Right renal cortex interstitium (tissue), 3 donors: ENCODE measurements around the gene HAO2. TPM values are rescaled to one million over a fixed set of nuclear protein-coding genes. Genes with fewer than 3 reads are reported as not detected.
"Not testable (repeated sequence)": the region's sequence is repeated elsewhere in the genome, so short reads cannot be mapped to it uniquely, and the experiment has no call there.

Experiments used
- DNase-seq, 3 donors: peaks; one replicate each; pipeline ENCODE4 v3.0.0-alpha.2; 2013; ENCODE audit warnings: low read depth in 3 of 3, low spot score in 2 of 3
- polyA plus RNA-seq, 3 donors: library from polyadenylated mRNA; unstranded; fragments of 120-200 nt; gene quantifications; one replicate each; pipeline ENCODE4 v1.2.1, GENCODE V29; 2013; ENCODE audit not compliant: insufficient read length in 3 of 3

Gene HAO2
- 100 to 1,000 TPM in 2 of 3 donors, 10 to 100 TPM in 1; 87.5 to 118 (median 114) TPM for polyA plus RNA-seq

DNA sequence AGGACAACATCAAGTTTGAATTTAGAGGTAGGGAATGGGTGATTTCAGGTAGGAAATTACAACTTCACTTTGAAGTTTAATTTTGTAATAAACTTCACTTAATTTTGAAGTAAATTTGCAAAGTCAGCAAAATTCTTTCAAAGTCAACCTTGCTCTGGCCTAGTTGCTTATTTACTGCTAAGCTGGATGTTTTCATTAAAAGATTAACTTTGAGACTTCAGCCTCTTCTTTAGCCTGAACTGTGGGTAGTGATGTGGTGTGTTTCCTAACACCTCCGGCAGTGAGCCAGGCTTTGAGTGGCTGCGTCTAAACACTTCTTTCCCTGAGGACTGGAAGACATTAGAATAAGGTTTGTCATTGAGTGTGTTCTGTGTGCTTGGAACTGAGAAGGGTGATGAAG is at the start of gene HAO2:
Gene HAO2 (plus strand): TSS at position 232 of the 400 bp plus-strand sequence. CDS start 12,301 bp downstream, outside the sequence.
- no peak for DNase-seq

DNA sequence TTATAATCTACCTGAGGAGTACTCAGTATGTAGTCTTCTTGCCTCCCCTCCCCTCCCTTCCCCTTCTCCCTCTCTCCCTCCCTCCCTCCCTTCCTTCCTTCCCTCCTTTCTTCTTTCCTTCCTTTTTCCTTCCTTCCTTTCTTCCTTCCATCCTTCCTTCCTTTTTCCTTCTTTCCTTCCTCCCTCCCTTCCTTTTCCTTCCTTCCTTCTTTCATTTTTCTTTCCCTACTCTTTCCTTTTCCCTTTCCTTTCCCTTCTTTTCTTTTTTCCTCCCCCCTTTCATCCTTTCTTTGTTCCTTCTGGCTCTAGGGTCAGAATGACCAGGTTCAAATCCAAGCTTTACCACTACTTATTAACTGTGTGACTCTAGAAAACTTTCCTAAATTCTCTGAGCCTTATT is 48.5 kb upstream of the HAO2 start:
- DNase-seq: no peak

- no peak for DNase-seq
Observed at GRCh38 chr1:119321666-119322419, 46.7 kb upstream of the HAO2 start.

DNA sequence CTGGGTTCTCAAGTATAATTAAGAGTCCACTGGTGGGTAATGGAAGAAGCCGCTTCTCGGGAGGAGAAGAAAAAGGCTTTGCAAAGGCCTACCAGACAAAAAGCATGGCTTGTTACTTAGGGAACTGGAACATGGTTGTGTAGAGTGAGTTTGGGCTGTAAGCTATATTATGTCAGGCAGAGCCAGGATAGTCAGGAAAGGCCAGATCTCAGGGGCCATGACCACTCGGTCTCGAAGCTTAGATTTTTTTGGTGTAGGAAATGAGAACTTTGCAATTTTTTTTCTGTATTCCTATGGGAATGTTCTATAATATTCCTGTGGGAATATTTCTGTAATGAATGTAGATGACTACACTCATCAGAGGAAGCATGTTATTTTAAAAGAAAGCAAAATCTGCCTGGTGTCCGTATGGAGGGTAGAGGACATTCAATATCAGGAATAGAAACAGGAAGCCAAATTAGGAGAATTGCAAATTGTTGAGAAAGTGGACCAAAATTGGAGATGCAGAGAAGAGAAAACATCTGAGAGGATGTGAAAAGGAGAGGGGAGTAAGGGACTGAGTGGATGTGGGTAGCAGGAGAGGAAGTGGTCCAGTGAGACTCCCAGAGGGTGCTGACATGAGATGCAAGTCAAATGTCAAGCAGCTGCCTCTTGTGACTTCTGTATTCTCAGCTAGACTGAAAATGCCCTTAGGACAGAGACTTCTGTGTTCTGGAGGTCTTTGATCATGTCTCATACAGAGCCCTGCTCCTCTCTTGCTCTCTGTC is 45.2 kb upstream of the HAO2 start:
- DNase-seq: no peak

DNA sequence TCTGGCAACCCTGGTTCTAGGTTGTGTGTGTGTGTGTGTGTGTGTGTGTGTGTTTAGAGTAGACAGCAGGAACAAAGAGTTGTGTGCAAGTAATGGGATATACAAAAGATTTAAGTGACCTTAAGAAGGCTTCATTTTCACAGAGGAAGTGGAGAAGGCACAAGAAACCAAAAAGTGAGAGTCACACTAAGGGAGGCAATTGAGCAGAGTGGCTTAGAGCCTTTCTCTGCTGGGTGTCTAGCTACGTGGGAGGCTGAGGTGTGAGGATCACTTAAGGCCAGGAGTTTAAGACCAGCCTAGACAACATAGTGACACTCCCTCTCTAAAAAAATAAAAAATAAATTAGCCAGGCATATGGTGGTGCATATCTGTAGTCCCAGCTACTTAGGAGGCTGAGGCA is 44.4 kb upstream of the HAO2 start:
- no peak for DNase-seq

DNA sequence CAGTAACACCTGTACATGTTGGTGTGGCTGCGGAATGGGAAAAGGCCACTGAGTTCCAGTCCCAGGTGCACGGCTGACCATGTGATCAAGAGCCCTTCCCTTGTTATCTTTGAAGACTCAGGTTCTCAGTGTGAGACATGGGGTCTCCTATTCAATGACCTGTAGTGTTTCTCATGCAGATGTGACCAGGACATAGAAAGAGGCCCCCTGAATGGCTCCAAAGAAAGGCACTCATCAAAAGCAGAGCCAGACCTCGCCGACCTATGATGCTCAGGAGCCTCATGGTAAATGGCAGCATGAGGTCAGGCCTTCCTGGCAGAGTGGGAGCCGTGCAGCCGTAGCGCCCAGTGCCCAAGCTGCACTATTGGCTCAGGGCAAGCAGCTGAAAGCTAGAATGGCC is 42.3 kb upstream of the HAO2 start:
- no peak for DNase-seq

DNA sequence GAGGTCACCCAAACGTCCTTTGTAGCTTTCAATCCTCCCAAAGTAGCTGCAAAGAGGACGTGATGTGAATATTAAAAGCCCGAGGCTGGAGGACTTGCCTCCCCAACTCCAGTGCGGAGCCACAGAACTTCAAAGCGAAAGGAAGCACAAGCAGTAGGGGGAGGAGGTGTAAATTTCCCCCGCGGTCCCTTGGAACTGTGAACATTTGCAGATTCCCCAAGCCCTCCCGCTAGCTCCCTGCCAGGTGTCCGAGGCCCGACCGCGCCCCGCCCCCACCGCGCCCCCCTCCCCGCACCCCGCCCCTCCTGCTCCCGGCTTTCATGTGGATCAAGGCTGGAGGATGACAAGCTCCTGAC is 41.5 kb upstream of the HAO2 start:
- DNase-seq: peak in 2 of 3 donors; percentile 42 to 66

GRCh38 chr1:119327450-119328155 is 41.0 kb upstream of the HAO2 start:
- peak; percentile 69 to 87 (median 70) for DNase-seq

DNA sequence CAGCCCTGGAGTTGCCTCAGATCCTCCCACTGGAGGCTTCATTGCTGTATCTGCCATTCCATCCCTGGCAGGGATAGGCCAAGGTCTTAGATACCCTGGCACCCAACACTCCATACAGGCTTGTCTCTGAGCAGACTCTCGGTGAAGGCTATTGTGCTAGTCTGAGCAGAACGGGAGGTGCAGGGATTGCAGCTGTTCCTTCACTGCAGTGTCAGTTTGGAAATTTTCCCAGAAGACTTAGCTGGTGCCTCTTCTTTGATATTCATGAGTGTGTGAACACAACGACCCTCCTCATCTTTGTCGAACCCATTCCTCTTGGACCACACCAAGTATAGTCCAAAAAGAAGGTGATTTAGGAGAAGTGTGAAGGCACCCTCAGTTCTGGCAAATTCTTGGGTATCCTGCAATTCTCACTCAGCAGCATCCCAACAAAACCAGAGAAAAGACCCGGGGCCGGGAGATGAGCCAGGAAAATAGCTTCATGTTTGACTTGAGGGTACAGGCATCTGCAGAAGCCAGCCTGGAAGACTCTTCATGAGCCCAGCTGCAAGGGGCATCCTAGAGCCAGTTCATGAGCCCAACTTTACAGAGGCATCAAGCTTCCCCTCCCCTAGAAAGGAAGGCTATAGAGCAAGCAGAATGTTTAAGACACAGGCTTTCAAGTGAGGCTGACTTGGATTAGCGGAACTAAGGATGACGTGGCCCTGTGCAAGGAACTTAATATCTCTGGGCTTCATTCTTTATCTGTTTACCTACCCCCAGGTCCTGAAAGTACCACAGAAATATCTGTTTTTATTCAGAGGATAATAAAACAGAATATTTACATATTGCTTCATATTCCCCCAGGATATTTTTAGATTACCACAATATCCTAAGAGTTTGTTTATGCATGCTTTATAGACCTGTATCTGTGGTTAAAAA is 38.8 kb upstream of the HAO2 start:
- DNase-seq: no peak

DNA sequence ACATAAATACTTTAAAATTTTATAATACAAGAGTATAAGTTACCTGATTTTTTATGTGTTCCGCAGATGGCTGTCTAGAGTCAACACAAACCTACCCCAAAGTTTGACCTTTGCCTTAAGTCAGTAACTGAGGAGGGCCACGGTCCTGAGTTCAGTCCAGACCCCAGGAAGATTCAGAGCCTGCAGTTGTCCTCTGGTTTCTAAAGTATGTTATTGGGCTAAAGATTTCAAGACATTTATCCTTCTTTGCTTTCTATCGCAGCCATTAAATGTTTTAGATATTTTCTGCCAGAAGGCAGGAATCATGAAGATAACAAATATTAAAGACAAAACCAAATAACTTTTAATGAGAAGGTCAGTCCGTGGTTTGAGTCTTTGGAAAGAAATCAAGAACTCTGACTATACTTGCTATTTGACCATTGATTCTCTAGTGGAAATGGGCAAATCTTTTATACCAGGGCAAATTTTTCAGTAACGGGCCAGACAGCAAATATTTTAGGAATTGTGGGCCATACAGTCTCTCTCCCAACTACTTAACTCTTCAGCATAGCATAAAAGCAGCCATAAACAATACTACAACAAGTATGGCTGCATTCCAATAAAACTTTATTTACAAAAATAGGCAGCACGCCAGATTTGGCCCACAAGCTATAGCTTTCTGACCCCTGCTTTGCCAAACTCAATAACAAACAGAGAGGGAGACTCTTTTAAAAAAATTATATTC is 38.0 kb upstream of the HAO2 start:
- DNase-seq: no peak

DNA sequence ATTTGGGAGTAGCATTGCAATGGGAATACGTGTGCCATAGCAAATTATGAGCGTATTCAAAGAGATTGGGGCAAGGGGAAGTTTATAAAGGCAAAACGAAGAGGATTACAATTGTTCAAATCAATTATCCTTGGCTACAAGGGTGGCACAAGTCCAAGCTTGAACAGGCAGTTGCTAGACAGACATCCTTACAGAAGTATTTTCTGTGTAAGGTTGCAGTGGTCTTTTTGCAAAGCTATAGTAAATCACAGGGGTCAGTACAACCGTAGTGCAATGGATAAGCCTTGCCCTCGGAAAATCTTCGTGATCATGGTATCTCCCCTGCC is 37.4 kb upstream of the HAO2 start:
- no peak for DNase-seq

DNA sequence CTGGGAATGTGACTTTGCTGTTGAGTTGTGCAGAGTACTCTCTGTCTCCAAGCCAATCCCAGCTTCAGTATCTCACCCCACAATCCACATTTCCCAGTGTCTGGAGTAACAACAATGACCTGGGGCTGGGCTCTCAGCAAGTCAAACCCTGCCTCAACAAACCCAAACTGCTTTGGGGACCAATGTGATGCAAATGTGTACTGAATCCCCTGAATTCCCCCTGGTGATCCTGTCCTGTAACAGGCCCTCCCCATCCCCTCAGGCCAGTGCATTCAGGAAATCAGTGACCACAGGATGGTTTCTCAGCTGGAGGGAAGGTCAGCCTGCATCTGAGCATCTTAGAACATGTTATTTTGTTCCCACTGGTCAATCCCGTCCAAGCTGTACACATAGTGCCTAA is 36.7 kb upstream of the HAO2 start:
- DNase-seq: no peak

DNA sequence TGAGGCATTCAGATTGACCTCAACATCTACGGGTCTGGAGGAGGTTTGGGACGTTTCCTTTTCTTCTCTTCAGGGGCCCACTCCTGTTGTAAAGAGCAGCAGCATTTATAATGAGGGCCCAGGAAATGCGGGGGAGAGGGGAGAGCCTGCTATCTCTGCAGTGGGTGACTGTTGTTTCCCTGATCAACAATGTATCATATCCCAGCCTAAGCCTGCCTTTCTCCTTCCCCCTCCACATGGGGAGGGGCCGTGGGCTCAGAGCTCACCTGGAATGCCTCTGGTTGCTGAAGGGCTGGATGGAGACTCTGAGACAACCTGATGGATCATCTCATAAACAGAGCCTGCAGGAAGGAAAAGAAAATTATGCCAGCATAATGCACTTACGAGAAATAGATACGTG is 36.0 kb upstream of the HAO2 start:
- DNase-seq: no peak

DNA sequence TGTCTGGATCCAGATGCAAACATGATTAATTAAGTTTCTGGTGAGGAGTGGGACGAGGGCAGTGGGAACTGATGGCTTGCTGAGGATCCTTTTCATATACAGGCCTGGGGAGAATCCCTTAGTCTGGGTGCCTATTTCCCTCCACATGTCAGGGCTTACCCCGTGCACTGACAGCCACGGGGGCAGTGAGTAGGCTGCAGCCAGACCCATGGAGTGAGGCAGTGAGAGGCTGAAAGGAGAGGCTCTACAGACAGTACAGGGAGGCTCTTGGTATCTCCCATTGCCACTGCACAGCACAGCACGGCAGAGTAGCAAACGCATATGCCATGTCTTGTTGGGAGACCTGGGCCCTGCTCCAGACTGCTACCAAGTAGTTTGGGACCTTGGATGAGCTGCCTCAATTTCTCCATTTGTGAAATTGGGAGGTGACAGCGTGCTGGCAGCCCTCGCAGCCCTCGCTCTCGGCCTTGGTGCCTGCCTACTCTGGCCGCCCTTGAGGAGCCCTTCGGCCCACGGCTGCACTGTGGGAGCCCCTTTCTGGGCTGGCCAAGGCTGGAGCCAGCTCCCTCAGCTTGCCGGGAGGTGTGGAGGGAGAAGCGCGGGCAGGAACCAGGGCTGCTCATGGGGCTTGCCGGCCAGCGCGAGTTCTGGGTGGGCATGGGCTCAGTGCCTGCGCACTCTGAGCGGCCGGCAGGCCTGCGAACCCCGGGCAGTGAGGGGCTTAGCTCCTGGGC is 35.3 kb upstream of the HAO2 start:
- no peak for DNase-seq

GRCh38 chr1:119333897-119334250 is 34.7 kb upstream of the HAO2 start:
- not testable (repeated sequence) for DNase-seq

- no peak for DNase-seq
Observed at GRCh38 chr1:119336848-119337247, 31.7 kb upstream of the HAO2 start.

DNA sequence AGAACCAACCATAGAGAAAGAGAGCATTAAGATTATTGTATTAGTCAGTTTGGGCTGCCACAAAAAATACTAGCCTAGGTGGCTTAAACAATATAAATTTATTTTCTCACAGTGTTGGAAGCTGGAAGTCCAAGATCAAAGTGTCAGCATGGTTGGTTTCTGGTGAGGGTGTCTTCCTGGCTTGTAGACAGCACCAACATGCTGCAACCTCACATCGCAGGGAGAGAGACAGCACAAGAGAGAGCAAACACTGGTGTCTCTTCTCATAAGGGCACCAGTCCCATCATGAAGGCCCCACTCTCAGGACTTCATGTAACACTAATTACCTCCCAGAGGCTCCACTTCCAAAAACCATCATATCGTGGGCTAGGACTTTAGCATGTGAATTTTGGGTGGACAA is 30.6 kb upstream of the HAO2 start:
- no peak for DNase-seq

DNA sequence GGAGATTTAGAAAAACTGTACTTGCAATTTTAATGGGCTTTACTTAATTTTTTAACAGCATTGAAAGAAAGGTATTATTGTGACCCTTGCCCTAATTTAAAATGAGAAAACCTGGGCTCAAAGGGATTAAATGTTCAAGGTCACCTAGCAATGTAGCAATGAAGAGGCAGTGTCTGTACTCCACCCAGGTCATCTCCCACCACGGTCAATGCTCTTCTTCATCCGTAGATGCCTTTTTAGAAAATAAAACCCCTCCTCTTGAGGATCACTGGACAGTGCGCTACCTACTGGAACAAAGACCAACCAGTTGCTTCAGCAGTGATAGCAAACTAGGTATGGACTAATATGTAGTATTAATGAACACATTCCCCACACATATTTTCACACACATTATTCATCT is 29.8 kb upstream of the HAO2 start:
- no peak for DNase-seq

DNA sequence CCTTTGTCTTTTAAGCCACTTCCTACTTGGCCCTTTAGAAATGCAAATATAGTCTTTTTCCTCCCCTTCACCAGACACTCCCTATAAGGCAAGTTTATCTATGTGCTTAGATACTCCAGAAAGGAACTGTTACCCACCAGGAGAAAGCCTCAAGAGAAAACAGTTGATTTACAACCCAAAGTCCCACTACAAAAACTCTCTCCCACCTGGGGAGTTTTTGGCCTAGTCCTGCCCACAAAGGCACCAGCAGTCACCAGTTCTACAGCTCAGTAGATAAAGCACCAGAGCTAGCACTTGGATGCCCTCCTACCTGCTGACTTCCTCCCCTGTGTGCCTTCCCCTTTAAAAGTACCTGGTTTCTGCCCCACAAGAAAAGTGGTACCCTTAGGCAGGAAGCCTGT is 27.7 kb upstream of the HAO2 start:
- no peak for DNase-seq
